ENCODE results near the gene ST6GALNAC3.
"Not testable (repeated sequence)": the region's sequence is repeated elsewhere in the genome, so short reads cannot be mapped to it uniquely, and the experiment has no call there.

Gene ST6GALNAC3

GRCh38 chr1:76635784-76636183, 561.2 kb downstream of the ST6GALNAC3 start:
- no peak for DNase-seq (ENCODE audit: low read depth in 2 of 2)

- no peak for DNase-seq (ENCODE audit: low read depth in 2 of 2)
Observed at GRCh38 chr1:76639181-76639580, 564.6 kb downstream of the ST6GALNAC3 start.

- no peak for DNase-seq (ENCODE audit: low read depth in 2 of 2)
Observed at GRCh38 chr1:76640092-76640491, 565.5 kb downstream of the ST6GALNAC3 start.

GRCh38 chr1:76640723-76641122, 566.2 kb downstream of the ST6GALNAC3 start:
- DNase-seq (ENCODE audit: low read depth in 2 of 2): no peak

- DNase-seq (ENCODE audit: low read depth in 2 of 2): no peak
Observed at GRCh38 chr1:76644139-76644538, 569.6 kb downstream of the ST6GALNAC3 start.

GRCh38 chr1:76652860-76653259, 578.3 kb downstream of the ST6GALNAC3 start:
- DNase-seq (ENCODE audit: low read depth in 2 of 2): not testable (repeated sequence)

- DNase-seq (ENCODE audit: low read depth in 2 of 2): no peak
Observed at GRCh38 chr1:76657623-76658022, 583.1 kb downstream of the ST6GALNAC3 start.

- no peak for DNase-seq (ENCODE audit: low read depth in 2 of 2)
Observed at GRCh38 chr1:76659171-76659940, 584.8 kb downstream of the ST6GALNAC3 start.

GRCh38 chr1:76661531-76661930, 587.0 kb downstream of the ST6GALNAC3 start:
- no peak for DNase-seq (ENCODE audit: low read depth in 2 of 2)

GRCh38 chr1:76666499-76666898, 592.0 kb downstream of the ST6GALNAC3 start:
- no peak for DNase-seq (ENCODE audit: low read depth in 2 of 2)

GRCh38 chr1:76668046-76668445, 593.5 kb downstream of the ST6GALNAC3 start:
- no peak for DNase-seq (ENCODE audit: low read depth in 2 of 2)

- no peak for DNase-seq (ENCODE audit: low read depth in 2 of 2)
Observed at GRCh38 chr1:76669131-76669530, 594.6 kb downstream of the ST6GALNAC3 start.

- no peak for DNase-seq (ENCODE audit: low read depth in 2 of 2)
Observed at GRCh38 chr1:76669624-76670315, 595.2 kb downstream of the ST6GALNAC3 start.

- no peak for DNase-seq (ENCODE audit: low read depth in 2 of 2)
Observed at GRCh38 chr1:76674689-76675210, 600.2 kb downstream of the ST6GALNAC3 start.

GRCh38 chr1:76677416-76678405, 603.2 kb downstream of the ST6GALNAC3 start:
- no peak for DNase-seq (ENCODE audit: low read depth in 2 of 2)

GRCh38 chr1:76679534-76680152, 605.1 kb downstream of the ST6GALNAC3 start:
- no peak for DNase-seq (ENCODE audit: low read depth in 2 of 2)

- DNase-seq (ENCODE audit: low read depth in 2 of 2): no peak
Observed at GRCh38 chr1:76680651-76681050, 606.1 kb downstream of the ST6GALNAC3 start.

- no peak for DNase-seq (ENCODE audit: low read depth in 2 of 2)
Observed at GRCh38 chr1:76682138-76682537, 607.6 kb downstream of the ST6GALNAC3 start.

All from stimulated activated CD4-positive, alpha-beta T cell treated with anti-CD3 and anti-CD28 coated beads, Interleukin-1b, Interleukin-23, amount 100 ng/mL, for 4 hours (primary cell).